Peyer's patch (tissue), 4 donors: ENCODE measurements around the gene MTG2. TPM values are rescaled to one million over a fixed set of nuclear protein-coding genes. Genes with fewer than 3 reads are reported as not detected.
A peak's percentile ranks its signal among the peaks of the same experiment; 100 is the strongest.

ENCODE experiments used
- DNase-seq, 3 donors: peaks; one replicate each; pipeline ENCODE4 v3.0.0-alpha.2; 2017 to 2019
- H3K27ac ChIP-seq, 4 donors: fragments of 200-600 bp; sonication (generic); one replicate each; pipeline ENCODE4 v1.5.1; 2016 to 2019
- H3K27me3 ChIP-seq, 2 donors: fragments of 200-600 bp; sonication (generic); one replicate each; pipeline ENCODE4 v1.5.1; 2019
- H3K36me3 ChIP-seq, 3 donors: fragments of 200-600 bp; sonication (generic); one replicate each; pipeline ENCODE4 v1.5.1; 2016 to 2019
- H3K4me1 ChIP-seq, 4 donors: fragments of 200-600 bp; sonication (generic); one replicate each; pipeline ENCODE4 v1.5.1; 2016 to 2019
- H3K4me3 ChIP-seq, 4 donors: fragments of 200-600 bp; sonication (generic); 1 replicate in 3 of 4; 2 replicates in 1 of 4; pipeline ENCODE4 v1.5.1; 2016 to 2019; ENCODE audit warnings: mild to moderate bottlenecking in 1 of 4
- H3K9me3 ChIP-seq, 4 donors: fragments of 200-600 bp; sonication (generic); one replicate each; pipeline ENCODE4 v1.5.1; 2016 to 2019; ENCODE audit warnings: mild to moderate bottlenecking in 1 of 4
- POLR2A ChIP-seq, 2 donors: fragments of 450-650 bp; IDR thresholded peaks; one replicate each; pipeline ENCODE4 v1.5.1; 2017; ENCODE audit warnings: antibody characterized with exemption in 2 of 2, mild to moderate bottlenecking in 2 of 2, moderate library complexity in 2 of 2
- total RNA-seq, 4 donors: library from RNA; depleted of rRNA; stranded (reverse); fragments of >200 nt; gene quantifications; one replicate each; pipeline ENCODE4 v1.1.0, GENCODE V29; 2016
- TF ChIP-seq, protein P1 (sequence below), 6 experiments: fragments of 450-650 bp in 4 of 6; fragments of 200-600 bp in 2 of 6; sonication (generic) in 1 of 6; IDR thresholded peaks; one replicate each; pipeline ENCODE4 v1.5.1; 2017 to 2019; ENCODE audit warnings: antibody characterized with exemption in 6 of 6, mild to moderate bottlenecking in 3 of 6, moderate library complexity in 1 of 6

MTG2 gene
- total RNA-seq, 4 donors from 2014 or later, result 23.1 to 62.2 (median 31.6) TPM

DNA sequence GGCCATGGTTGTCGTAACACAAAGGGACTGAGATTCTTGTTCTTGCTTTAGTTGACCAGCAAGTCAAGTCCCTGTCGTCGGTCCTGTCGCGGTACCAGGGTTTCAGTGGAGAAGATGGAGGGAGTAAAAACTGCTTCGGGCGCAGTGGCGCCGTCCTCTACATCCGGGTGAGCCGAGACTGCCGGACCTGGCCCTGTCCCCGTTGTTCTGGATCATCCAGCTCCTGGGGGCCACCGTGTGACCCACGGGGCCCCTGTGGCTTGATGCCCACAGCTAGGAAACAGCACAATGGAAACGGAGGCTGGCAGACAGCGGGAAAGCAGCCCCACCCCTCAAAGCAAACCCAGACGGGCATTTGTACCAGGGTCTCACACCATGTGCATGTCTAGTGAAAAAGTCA lies 15.0 kb downstream of the MTG2 start:
- TF ChIP-seq, protein P1, sequence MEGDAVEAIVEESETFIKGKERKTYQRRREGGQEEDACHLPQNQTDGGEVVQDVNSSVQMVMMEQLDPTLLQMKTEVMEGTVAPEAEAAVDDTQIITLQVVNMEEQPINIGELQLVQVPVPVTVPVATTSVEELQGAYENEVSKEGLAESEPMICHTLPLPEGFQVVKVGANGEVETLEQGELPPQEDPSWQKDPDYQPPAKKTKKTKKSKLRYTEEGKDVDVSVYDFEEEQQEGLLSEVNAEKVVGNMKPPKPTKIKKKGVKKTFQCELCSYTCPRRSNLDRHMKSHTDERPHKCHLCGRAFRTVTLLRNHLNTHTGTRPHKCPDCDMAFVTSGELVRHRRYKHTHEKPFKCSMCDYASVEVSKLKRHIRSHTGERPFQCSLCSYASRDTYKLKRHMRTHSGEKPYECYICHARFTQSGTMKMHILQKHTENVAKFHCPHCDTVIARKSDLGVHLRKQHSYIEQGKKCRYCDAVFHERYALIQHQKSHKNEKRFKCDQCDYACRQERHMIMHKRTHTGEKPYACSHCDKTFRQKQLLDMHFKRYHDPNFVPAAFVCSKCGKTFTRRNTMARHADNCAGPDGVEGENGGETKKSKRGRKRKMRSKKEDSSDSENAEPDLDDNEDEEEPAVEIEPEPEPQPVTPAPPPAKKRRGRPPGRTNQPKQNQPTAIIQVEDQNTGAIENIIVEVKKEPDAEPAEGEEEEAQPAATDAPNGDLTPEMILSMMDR (IDR thresholded peaks at IDR 0.05), result no peak
- no peak for TF ChIP-seq POLR2A (IDR thresholded peaks at IDR 0.05)
- H3K27ac ChIP-seq, result no peak overlapping the region
- peaks cover 0 to 84% (median 0%) of the 10 kb centered on the region in 3 donors for H3K36me3 ChIP-seq
- H3K9me3 ChIP-seq, result no peaks in the 10 kb centered on the region
- DNase-seq, result peak in 1 of 3 donors; percentile 22
- H3K4me1 ChIP-seq, result peaks cover 0 to 12% (median 0%) of the 10 kb centered on the region in 4 donors
- no peaks in the 10 kb centered on the region for H3K27me3 ChIP-seq
- no peak overlapping the region for H3K4me3 ChIP-seq

DNA sequence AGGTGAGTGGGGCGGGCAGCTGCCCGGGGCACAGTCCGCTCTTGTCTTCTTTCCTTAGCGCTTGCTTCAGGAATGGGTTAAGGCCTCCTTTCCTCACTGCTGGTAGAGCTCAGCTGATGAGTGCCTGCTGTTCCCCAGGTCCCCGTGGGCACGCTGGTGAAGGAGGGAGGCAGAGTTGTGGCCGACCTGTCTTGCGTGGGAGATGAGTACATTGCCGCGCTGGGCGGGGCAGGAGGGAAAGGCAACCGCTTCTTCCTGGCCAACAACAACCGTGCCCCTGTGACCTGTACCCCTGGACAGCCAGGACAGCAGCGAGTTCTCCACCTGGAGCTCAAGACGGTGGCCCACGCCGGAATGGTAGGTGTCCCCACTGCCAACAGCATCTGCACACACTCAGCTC lies 15.7 kb downstream of the MTG2 start:
- Histone ChIP-seq H3K4me3 (no peak overlapping the region), H3K36me3 (peaks cover 0 to 85% (median 0%) of the 10 kb centered on the region in 3 donors), H3K4me1 (peaks cover 0 to 19% (median 0%) of the 10 kb centered on the region in 4 donors), H3K9me3 (no peaks in the 10 kb centered on the region), H3K27ac (no peak overlapping the region), H3K27me3 (no peaks in the 10 kb centered on the region)
- DNase-seq, result peak in 1 of 3 donors; percentile 9
- no peak for TF ChIP-seq POLR2A (IDR thresholded peaks at IDR 0.05)
- TF ChIP-seq, protein P1 (IDR thresholded peaks at IDR 0.05), result no peak

DNA sequence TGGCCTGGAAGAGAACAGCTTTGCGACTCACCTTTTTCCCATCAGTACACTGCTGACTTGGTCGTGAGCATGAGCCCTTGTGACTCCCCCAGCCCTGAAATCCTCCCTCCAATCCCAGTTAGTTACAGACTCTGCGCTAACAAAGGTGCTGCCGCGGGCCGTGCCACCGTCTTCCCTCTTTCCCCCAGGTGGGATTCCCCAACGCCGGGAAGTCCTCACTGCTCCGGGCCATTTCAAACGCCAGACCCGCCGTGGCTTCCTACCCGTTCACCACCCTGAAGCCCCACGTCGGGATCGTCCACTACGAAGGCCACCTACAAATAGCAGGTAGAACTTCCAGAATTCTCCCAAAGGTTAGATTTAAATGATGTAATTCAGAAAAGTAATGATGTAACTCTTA lies 16.1 kb downstream of the MTG2 start:
- H3K27me3 ChIP-seq, result no peaks in the 10 kb centered on the region
- H3K4me3 ChIP-seq, result no peak overlapping the region
- peaks cover 0 to 83% (median 0%) of the 10 kb centered on the region in 3 donors for H3K36me3 ChIP-seq
- DNase-seq, result peak in 1 of 3 donors; percentile 15
- H3K9me3 ChIP-seq, result no peaks in the 10 kb centered on the region
- H3K4me1 ChIP-seq, result peaks cover 0 to 19% (median 0%) of the 10 kb centered on the region in 4 donors
- TF ChIP-seq, protein P1 (IDR thresholded peaks at IDR 0.05), result no peak
- no peak for TF ChIP-seq POLR2A (IDR thresholded peaks at IDR 0.05)
- H3K27ac ChIP-seq, result no peak overlapping the region

DNA sequence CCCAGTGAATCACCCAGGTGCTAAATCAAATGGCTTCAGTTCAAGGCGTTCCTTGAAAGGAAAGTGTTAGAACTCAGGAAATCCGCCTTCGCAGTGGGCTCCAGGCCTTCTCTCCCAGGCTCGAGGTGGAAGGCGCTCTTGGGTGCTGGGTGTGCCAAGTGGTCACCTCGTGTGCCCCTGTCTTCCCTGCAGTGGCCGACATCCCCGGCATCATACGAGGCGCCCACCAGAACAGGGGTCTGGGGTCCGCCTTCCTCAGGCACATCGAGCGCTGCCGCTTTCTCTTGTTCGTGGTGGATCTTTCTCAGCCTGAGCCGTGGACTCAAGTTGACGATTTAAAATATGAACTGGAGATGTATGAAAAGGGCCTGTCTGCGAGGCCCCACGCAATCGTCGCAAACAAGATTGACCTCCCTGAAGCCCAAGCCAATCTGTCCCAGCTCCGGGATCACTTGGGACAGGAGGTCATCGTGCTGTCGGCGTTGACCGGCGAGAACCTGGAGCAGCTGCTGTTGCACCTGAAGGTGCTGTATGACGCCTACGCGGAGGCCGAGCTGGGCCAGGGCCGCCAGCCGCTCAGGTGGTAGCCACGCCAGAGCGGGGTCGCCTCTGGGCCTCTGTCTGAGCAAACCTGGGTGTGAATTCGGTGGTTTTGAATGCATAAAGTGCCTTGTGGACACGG lies 17.8 kb downstream of the MTG2 start:
- Histone ChIP-seq H3K27me3 (no peaks in the 10 kb centered on the region), H3K4me1 (peaks cover 0 to 19% (median 0%) of the 10 kb centered on the region in 4 donors), H3K4me3 (no peak overlapping the region), H3K9me3 (no peaks in the 10 kb centered on the region), H3K36me3 (peaks cover 0 to 69% (median 0%) of the 10 kb centered on the region in 3 donors), H3K27ac (peak overlapping the region in 1 of 4 donors; percentile 74)
- DNase-seq, result peak in 1 of 3 donors; percentile 31
- TF ChIP-seq POLR2A (IDR thresholded peaks at IDR 0.05), result no peak

DNA sequence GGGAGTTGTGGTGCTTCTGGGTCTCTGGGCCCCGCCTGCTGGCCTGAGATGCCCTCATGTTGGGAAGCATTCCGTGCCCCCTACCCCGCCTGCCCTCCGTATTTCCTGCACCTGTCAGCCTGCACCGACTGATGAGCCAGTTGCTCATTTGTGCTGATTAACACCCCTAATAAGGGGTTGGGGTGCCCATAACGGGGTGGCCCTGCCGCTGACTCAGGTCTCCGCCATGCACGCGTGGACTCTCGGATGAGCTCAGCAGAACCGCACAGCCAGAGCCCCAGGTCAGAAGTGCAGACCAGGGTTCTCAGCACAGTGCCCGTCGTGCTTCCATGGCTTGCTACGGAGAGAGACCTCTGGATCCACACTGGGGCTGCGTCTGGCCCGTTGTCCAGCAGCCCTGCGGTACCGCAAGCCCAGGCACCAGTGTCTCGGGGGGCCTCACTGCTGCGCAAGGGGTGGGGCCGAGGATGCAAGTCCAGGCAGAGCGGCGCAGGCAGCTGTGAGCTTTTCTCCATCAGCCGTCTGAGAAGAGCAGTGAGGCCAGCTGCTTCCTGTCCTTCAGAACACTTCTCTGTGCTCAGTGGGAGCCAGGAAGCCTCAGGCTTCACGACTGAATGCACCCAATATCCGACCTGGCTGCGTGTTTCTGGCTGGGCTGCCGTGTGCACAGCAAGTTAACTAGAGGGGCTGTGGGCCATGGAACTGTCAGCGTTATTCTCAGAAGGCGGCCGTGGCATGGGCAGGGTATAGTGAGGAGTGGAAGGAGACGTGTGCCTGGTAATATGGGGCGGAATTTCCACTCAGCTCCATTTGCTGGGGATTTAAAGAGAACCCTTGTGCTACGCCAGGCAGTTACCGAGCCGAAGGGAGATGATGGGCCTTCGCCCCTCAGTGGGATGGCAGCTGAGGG lies 18.6 kb downstream of the MTG2 start:
- TF ChIP-seq, protein P1 (IDR thresholded peaks at IDR 0.05), result no peak
- no peak for TF ChIP-seq POLR2A (IDR thresholded peaks at IDR 0.05)
- Histone ChIP-seq H3K4me3 (peak overlapping the region in 1 of 4 donors; percentile 15), H3K27ac (peak overlapping the region in 1 of 4 donors; percentile 74), H3K27me3 (no peaks in the 10 kb centered on the region), H3K4me1 (peaks cover 0 to 19% (median 0%) of the 10 kb centered on the region in 4 donors), H3K36me3 (peaks cover 0 to 63% (median 0%) of the 10 kb centered on the region in 3 donors), H3K9me3 (no peaks in the 10 kb centered on the region)
- DNase-seq, result peak; percentile 36 to 82 (median 75)

DNA sequence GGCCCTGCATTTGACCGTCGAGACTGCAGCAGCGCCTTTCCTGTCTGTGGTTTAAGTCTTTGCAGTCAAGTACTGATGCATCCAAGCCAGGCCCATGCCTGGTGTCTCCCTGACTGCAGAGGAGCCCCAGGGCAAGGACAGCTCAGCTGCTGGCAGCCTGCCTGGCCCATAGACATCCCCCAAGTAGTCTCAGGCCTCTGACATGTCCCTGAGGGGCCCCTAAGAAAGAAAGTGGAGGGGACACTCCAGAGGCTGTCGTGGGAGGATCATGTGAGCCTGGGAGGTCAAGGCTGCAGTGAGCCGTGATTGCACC lies 19.2 kb downstream of the MTG2 start:
- DNase-seq, result peak in 1 of 3 donors; percentile 20
- Histone ChIP-seq H3K36me3 (peaks cover 0 to 57% (median 0%) of the 10 kb centered on the region in 3 donors), H3K27me3 (no peaks in the 10 kb centered on the region), H3K27ac (peak overlapping the region in 1 of 4 donors; percentile 74), H3K9me3 (no peaks in the 10 kb centered on the region), H3K4me1 (peaks cover 0 to 19% (median 0%) of the 10 kb centered on the region in 4 donors), H3K4me3 (no peak overlapping the region)
- TF ChIP-seq, protein P1 (IDR thresholded peaks at IDR 0.05), result no peak
- no peak for TF ChIP-seq POLR2A (IDR thresholded peaks at IDR 0.05)
